CD4-positive, alpha-beta T cell (primary cell): Measurements from ENCODE around the gene PPP2R2C. TPM values are rescaled to one million over a fixed set of nuclear protein-coding genes. Genes with fewer than 3 reads are reported as not detected.

ENCODE experiments used
- ATAC-seq: fragments of 200-7000 bp; cut with Tn5 transposase; one replicate; pipeline ENCODE4 v1.10.0; 2022; ENCODE audit warnings: mild to moderate bottlenecking; ENCODE audit not compliant: poor library complexity
- CTCF ChIA-PET: fragments of 350-600 bp; sonication (Branson Sonifier 250); formaldehyde crosslinking; loops from one replicate; lab custom pipeline; 2021; ENCODE audit warnings: antibody characterized with exemption, inconsistent platforms; lab: Charles Lee
- POLR2A ChIA-PET: fragments of 350-600 bp; sonication (Branson Sonifier 250); formaldehyde crosslinking; loops from one replicate; lab custom pipeline; 2021; ENCODE audit warnings: antibody characterized with exemption, inconsistent platforms; lab: Charles Lee
- DNase-seq, 14 experiments: peaks; one replicate each; pipeline ENCODE4 v3.0.0-alpha.2; 2013 to 2020; ENCODE audit warnings: mixed read lengths in 2 of 14
- H3K27ac ChIP-seq, 2 donors: one replicate each; pipeline versions ENCODE4 v1.5.1 to v1.7.0; 2013; ENCODE audit warnings: low read length in 2 of 2, low read depth in 1 of 2, mild to moderate bottlenecking in 1 of 2
- H3K27me3 ChIP-seq, 2 experiments: 1 replicate in 1 of 2; 2 replicates in 1 of 2; pipeline versions ENCODE4 v1.6.1 to v1.7.0; 2013; ENCODE audit warnings: low read length in 2 of 2, control low read depth in 1 of 2, mild to moderate bottlenecking in 1 of 2, moderate library complexity in 1 of 2; ENCODE audit not compliant: insufficient read depth in 2 of 2, control insufficient read depth in 1 of 2
- H3K36me3 ChIP-seq: one replicate; pipeline ENCODE4 v1.6.1; 2013; ENCODE audit warnings: low read length, control low read depth; ENCODE audit not compliant: insufficient read depth
- H3K4me1 ChIP-seq: one replicate; pipeline ENCODE4 v1.6.1; 2013; ENCODE audit warnings: low read length, control low read depth; ENCODE audit not compliant: insufficient read depth
- H3K4me3 ChIP-seq: one replicate; pipeline ENCODE4 v1.5.1; 2013; ENCODE audit warnings: mild to moderate bottlenecking, low read length, moderate library complexity
- H3K9me3 ChIP-seq, 2 experiments: 1 replicate in 1 of 2; 2 replicates in 1 of 2; pipeline versions ENCODE4 v1.6.1 to v1.7.0; 2013; ENCODE audit warnings: low read length in 2 of 2, mild to moderate bottlenecking in 2 of 2, control low read depth in 1 of 2, moderate library complexity in 1 of 2; ENCODE audit not compliant: control insufficient read depth in 1 of 2, insufficient read depth in 1 of 2
- H3K27ac Mint-ChIP-seq: one replicate; pipeline ENCODE4 v1.8.0; 2020; ENCODE audit warnings: mixed read lengths
- H3K27me3 Mint-ChIP-seq: one replicate; pipeline ENCODE4 v1.8.0; 2021; ENCODE audit warnings: mixed read lengths
- H3K36me3 Mint-ChIP-seq: one replicate; pipeline ENCODE4 v1.8.0; 2021; ENCODE audit warnings: low read depth, mixed read lengths
- H3K4me1 Mint-ChIP-seq: one replicate; pipeline ENCODE4 v1.8.0; 2021; ENCODE audit warnings: low read depth, mixed read lengths
- H3K4me3 Mint-ChIP-seq: one replicate; pipeline ENCODE4 v1.8.0; 2020; ENCODE audit warnings: mild to moderate bottlenecking, mixed read lengths
- H3K9me3 Mint-ChIP-seq: one replicate; pipeline ENCODE4 v1.8.0; 2020; ENCODE audit warnings: mixed read lengths
- intact Hi-C, 2 experiments: fragments of 100-400 bp; cut with DNase I in 1 of 2; cut with micrococcal nuclease in 1 of 2; formaldehyde crosslinking; loops; one replicate each; pipeline versions ENCODE4 v1.15.1 to v1.9.0; 2023 to 2025; cut with DNase I, micrococcal nuclease
- total RNA-seq, 174 experiments: library from RNA in 2 of 174; stranded (reverse) in 2 of 174; gene quantifications; one replicate each; pipeline ENCODE4 v1.2.3 and lab custom pipeline; 2021 to 2026
- TF ChIP-seq, protein P1 (sequence below): fragments of 200-600 bp; IDR thresholded peaks from one replicate; pipeline ENCODE4 v1.8.0; 2022; ENCODE audit warnings: antibody characterized with exemption, mild to moderate bottlenecking

Gene PPP2R2C
- total RNA-seq, 2 experiments from 2014 or later: not detected

- Mint-ChIP-seq H3K36me3 (no peaks in the 10 kb centered on the region), H3K9me3 (no peaks in the 10 kb centered on the region), H3K27ac (no peak overlapping the region), H3K4me3 (peak overlapping the region; percentile 77), H3K4me1 (peaks cover 7% of the 10 kb centered on the region), H3K27me3 (peaks cover 63% of the 10 kb centered on the region)
- Histone ChIP-seq H3K27me3 (peaks cover 25 to 32% of the 10 kb centered on the region in 2 experiments), H3K36me3 (no peaks in the 10 kb centered on the region), H3K9me3 (no peaks in the 10 kb centered on the region), H3K4me1 (no peaks in the 10 kb centered on the region), H3K4me3 (no peak overlapping the region), H3K27ac (no peak overlapping the region)
- POLR2A ChIA-PET: no interaction called here
- ATAC-seq (peak; percentile 41), DNase-seq (peak in 2 of 14 experiments; percentile 5 to 16)
- CTCF ChIA-PET: no interaction called here
- intact Hi-C loops: no loop called here
- TF ChIP-seq, protein P1, sequence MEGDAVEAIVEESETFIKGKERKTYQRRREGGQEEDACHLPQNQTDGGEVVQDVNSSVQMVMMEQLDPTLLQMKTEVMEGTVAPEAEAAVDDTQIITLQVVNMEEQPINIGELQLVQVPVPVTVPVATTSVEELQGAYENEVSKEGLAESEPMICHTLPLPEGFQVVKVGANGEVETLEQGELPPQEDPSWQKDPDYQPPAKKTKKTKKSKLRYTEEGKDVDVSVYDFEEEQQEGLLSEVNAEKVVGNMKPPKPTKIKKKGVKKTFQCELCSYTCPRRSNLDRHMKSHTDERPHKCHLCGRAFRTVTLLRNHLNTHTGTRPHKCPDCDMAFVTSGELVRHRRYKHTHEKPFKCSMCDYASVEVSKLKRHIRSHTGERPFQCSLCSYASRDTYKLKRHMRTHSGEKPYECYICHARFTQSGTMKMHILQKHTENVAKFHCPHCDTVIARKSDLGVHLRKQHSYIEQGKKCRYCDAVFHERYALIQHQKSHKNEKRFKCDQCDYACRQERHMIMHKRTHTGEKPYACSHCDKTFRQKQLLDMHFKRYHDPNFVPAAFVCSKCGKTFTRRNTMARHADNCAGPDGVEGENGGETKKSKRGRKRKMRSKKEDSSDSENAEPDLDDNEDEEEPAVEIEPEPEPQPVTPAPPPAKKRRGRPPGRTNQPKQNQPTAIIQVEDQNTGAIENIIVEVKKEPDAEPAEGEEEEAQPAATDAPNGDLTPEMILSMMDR: no peak
These were observed 163.3 kb downstream of the PPP2R2C start for GRCh38 chr4:6308899-6309643.

DNA sequence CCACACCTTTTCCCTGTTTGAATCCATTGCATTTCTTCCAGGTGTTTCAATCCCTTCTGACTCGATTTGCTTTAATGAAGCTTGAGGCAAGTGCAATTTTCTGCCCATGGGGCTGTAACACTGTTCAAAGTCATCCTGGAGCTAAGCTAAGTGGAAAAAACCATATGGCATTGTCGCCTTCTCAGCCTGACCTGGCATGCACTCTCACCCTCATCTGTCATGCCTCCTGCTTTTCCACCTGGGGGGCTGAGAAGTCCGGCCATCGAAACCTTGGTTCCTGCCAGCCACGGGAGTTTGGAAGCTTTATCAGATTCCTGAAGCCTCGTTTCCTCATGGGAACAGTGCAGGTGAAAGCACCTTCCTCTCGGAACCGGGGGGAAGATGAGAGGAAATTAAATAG lies 164.5 kb downstream of the PPP2R2C start:
- Mint-ChIP-seq H3K27me3 (peaks cover 54% of the 10 kb centered on the region), H3K4me3 (no peak overlapping the region), H3K36me3 (no peaks in the 10 kb centered on the region), H3K9me3 (no peaks in the 10 kb centered on the region), H3K27ac (no peak overlapping the region), H3K4me1 (peaks cover 7% of the 10 kb centered on the region)
- intact Hi-C loops: no loop called here
- DNase-seq: no peak
- POLR2A ChIA-PET: no interaction called here
- CTCF ChIA-PET: no interaction called here
- H3K9me3 ChIP-seq: no peaks in the 10 kb centered on the region
- no peaks in the 10 kb centered on the region for H3K36me3 ChIP-seq
- H3K27ac ChIP-seq: no peak overlapping the region
- no peak overlapping the region for H3K4me3 ChIP-seq
- no peaks in the 10 kb centered on the region for H3K4me1 ChIP-seq
- TF ChIP-seq, protein P1: no peak
- peaks cover 24 to 32% of the 10 kb centered on the region in 2 experiments for H3K27me3 ChIP-seq
- no peak for ATAC-seq

GRCh38 chr4:6307230-6307629 lies 165.2 kb downstream of the PPP2R2C start:
- CTCF ChIA-PET: no interaction called here

More at GRCh38 chr4:6307230-6307629, 165.2 kb downstream of the PPP2R2C start:
- TF ChIP-seq, protein P1: no peak
- Mint-ChIP-seq H3K4me1 (peaks cover 7% of the 10 kb centered on the region), H3K27ac (no peak overlapping the region), H3K36me3 (no peaks in the 10 kb centered on the region), H3K9me3 (no peaks in the 10 kb centered on the region), H3K4me3 (no peak overlapping the region), H3K27me3 (peaks cover 50% of the 10 kb centered on the region)
- ATAC-seq (no peak), DNase-seq (no peak)
- H3K9me3 ChIP-seq: no peaks in the 10 kb centered on the region
- H3K4me1 ChIP-seq: no peaks in the 10 kb centered on the region
- POLR2A ChIA-PET: no interaction called here
- H3K27me3 ChIP-seq: peaks cover 22 to 32% of the 10 kb centered on the region in 2 experiments
- H3K4me3 ChIP-seq: no peak overlapping the region
- no peaks in the 10 kb centered on the region for H3K36me3 ChIP-seq
- intact Hi-C loops: no loop called here
- H3K27ac ChIP-seq: no peak overlapping the region
